ENCODE results near the gene CANT1. TPM values are rescaled to one million over a fixed set of nuclear protein-coding genes. Genes with fewer than 3 reads are reported as not detected.

Gene CANT1
- total RNA-seq, 2 donors from 2014 or later: 57.5 to 61.8 TPM

GRCh38 chr17:79039171-79039570 is 29.6 kb upstream of the CANT1 start:
- no peak overlapping the region for H3K9ac ChIP-seq (ENCODE audit: extremely low read depth, low read length, poor library complexity, severe bottlenecking)
- no peaks in the 10 kb centered on the region for H3K36me3 ChIP-seq (ENCODE audit: control insufficient read depth, insufficient read depth, low read length)
- H3K27ac ChIP-seq (ENCODE audit: low read depth, low read length): no peak overlapping the region
- peak; percentile 14 for DNase-seq
- H3K4me3 ChIP-seq (ENCODE audit: low read length): no peak overlapping the region
- H3K4me1 ChIP-seq (ENCODE audit: control insufficient read depth, insufficient read depth, low read length): no peaks in the 10 kb centered on the region
- 81 to 87% methylated on average over 8 of the region's 8 CpGs for WGBS, 2 experiments (ENCODE audit: insufficient coverage in 1 of 2, insufficient read length in 1 of 2)
- no peak for TF ChIP-seq CTCF (conservative IDR thresholded peaks at IDR 0.05)
- no peaks in the 10 kb centered on the region for H3K4me1 Mint-ChIP-seq
- H3K27me3 Mint-ChIP-seq (ENCODE audit: insufficient read depth): peaks cover 19% of the 10 kb centered on the region
- H3K27me3 ChIP-seq (ENCODE audit: control insufficient read depth, insufficient read depth, low read length, poor library complexity, severe bottlenecking): no peaks in the 10 kb centered on the region
- no peak overlapping the region for H3K27ac Mint-ChIP-seq
- no peak overlapping the region for H3K4me3 Mint-ChIP-seq
- H3K9me3 ChIP-seq (ENCODE audit: control insufficient read depth, low read length): no peaks in the 10 kb centered on the region
- no peaks in the 10 kb centered on the region for H3K9me3 Mint-ChIP-seq
- no peaks in the 10 kb centered on the region for H3K36me3 Mint-ChIP-seq (ENCODE audit: low read depth)

GRCh38 chr17:79038545-79039135 is 29.1 kb upstream of the CANT1 start:
- Mint-ChIP-seq H3K9me3 (no peaks in the 10 kb centered on the region), H3K27ac (no peak overlapping the region), H3K4me1 (no peaks in the 10 kb centered on the region), H3K36me3 (ENCODE audit: low read depth) (no peaks in the 10 kb centered on the region), H3K27me3 (ENCODE audit: insufficient read depth) (peaks cover 19% of the 10 kb centered on the region), H3K4me3 (no peak overlapping the region)
- Histone ChIP-seq H3K36me3 (ENCODE audit: control insufficient read depth, insufficient read depth, low read length) (no peaks in the 10 kb centered on the region), H3K9me3 (ENCODE audit: control insufficient read depth, low read length) (no peaks in the 10 kb centered on the region), H3K27ac (ENCODE audit: low read depth, low read length) (no peak overlapping the region), H3K27me3 (ENCODE audit: control insufficient read depth, insufficient read depth, low read length, poor library complexity, severe bottlenecking) (no peaks in the 10 kb centered on the region), H3K4me1 (ENCODE audit: control insufficient read depth, insufficient read depth, low read length) (no peaks in the 10 kb centered on the region), H3K9ac (ENCODE audit: extremely low read depth, low read length, poor library complexity, severe bottlenecking) (no peak overlapping the region), H3K4me3 (ENCODE audit: low read length) (no peak overlapping the region)
- no peak for TF ChIP-seq CTCF (conservative IDR thresholded peaks at IDR 0.05)
- peak; percentile 35 for DNase-seq
- 95 to 96% methylated on average over 6 to 8 of the region's 8 CpGs for WGBS, 2 experiments (ENCODE audit: insufficient coverage in 1 of 2, insufficient read length in 1 of 2)

GRCh38 chr17:79036596-79036995 is 27.0 kb upstream of the CANT1 start:
- 92 to 95% methylated on average over 2 to 3 of the region's 3 CpGs for WGBS, 2 experiments (ENCODE audit: insufficient coverage in 1 of 2, insufficient read length in 1 of 2)
- peaks cover 28% of the 10 kb centered on the region for H3K27me3 Mint-ChIP-seq (ENCODE audit: insufficient read depth)

More at GRCh38 chr17:79036596-79036995, 27.0 kb upstream of the CANT1 start:
- Histone ChIP-seq H3K4me3 (ENCODE audit: low read length) (no peak overlapping the region), H3K9me3 (ENCODE audit: control insufficient read depth, low read length) (no peaks in the 10 kb centered on the region), H3K36me3 (ENCODE audit: control insufficient read depth, insufficient read depth, low read length) (no peaks in the 10 kb centered on the region), H3K27ac (ENCODE audit: low read depth, low read length) (no peak overlapping the region), H3K27me3 (ENCODE audit: control insufficient read depth, insufficient read depth, low read length, poor library complexity, severe bottlenecking) (no peaks in the 10 kb centered on the region), H3K9ac (ENCODE audit: extremely low read depth, low read length, poor library complexity, severe bottlenecking) (no peak overlapping the region), H3K4me1 (ENCODE audit: control insufficient read depth, insufficient read depth, low read length) (no peaks in the 10 kb centered on the region)
- no peak overlapping the region for H3K4me3 Mint-ChIP-seq
- no peak overlapping the region for H3K27ac Mint-ChIP-seq
- H3K9me3 Mint-ChIP-seq: no peaks in the 10 kb centered on the region
- TF ChIP-seq CTCF (conservative IDR thresholded peaks at IDR 0.05): no peak
- peak; percentile 17 for DNase-seq
- no peaks in the 10 kb centered on the region for H3K36me3 Mint-ChIP-seq (ENCODE audit: low read depth)
- H3K4me1 Mint-ChIP-seq: no peaks in the 10 kb centered on the region

Data from endodermal cell (in vitro differentiated cells).